ENCODE results near the gene NDUFAF2.
"Not testable (repeated sequence)": the region's sequence is repeated elsewhere in the genome, so short reads cannot be mapped to it uniquely, and the experiment has no call there.

NDUFAF2 gene, protein sequence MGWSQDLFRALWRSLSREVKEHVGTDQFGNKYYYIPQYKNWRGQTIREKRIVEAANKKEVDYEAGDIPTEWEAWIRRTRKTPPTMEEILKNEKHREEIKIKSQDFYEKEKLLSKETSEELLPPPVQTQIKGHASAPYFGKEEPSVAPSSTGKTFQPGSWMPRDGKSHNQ

DNA sequence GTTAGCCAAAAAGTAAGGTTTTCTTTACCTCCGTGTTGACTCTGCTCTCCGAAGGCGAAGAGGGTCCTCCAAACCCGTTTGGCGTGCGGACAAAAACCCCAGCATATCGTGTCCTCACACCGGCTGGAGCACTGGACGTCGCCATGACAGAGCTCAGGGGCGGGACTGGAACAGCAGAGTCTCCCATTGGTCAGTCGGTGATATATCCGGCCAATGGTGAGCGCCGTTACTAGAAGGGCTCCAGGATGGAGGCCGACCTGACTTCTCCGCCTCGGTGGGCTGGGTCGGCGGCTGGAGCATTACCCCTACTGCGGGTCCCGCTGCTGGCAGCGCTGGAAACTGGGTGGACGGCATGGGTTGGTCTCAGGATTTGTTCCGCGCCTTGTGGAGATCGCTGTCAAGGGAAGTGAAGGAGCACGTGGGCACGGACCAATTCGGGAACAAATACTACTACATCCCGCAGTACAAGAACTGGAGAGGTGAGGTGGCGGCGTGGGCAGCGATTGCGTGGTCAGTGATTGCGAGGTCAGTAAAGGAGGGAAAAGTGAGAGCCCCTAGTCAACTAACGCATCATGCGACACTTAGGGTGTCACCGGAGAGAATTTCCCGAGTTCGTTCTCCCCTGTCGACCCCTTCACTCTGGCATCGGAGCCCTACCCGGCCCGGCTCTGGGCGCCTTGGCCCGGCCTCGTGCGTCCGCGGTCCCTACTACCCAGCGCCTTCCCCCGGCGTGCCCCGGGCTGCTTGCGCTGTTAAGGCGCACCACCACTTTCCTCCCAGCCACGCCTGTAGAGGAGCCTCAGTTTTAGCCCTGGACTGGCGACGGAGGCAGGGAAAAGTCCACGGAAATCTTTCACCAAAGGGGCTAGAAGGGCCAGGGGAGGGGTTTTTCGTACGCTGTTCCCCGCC is at the start of gene NDUFAF2, which contains the start of gene ERCC8:
Gene NDUFAF2, plus strand, starts transcription at position 302 of the 909 bp plus-strand sequence. Its CDS starts 51 bp downstream, at position 353.
Gene ERCC8, minus strand, starts transcription at position 167 of the 909 bp plus-strand sequence. Its CDS starts 62 bp downstream, at position 105.
- peak; percentile 80 for DNase-seq

DNA sequence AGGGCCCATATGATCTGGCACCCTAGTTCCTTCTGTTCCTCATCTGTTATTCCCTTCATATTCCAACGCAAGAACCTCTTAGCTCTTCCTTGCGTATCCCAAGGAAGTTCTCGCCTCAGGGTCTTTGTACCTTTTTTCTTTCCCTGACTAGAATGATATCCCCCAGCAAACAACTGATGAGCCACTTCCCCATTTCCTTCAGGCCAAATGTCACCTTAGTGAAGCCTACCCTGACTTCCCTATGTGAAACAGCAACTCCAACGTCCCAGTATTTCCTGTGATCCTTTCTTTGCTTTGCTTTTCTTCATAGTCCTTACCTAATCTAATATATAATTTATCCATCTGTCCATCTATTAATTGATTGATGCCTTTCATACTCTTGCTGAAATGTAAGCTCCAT is 48.0 kb upstream of the NDUFAF2 start:
- no peak for DNase-seq

DNA sequence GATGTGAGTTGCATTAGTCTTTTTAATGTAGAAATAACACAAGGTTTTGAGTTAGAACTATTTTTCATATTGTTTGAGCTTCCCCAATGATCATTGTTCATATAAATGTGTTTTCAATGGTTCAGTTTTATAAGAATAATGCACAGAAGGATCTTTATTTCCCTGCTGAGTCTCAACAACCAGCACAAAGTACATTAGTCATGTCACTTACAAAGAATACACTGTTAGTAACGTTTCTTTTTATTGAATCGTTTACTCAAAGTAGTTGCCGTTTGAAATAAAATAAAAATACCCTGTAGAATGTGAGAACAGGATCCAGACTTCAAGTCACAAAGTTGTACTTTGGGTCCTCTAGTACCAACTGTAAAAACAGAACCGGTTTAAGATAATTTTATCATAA is 41.6 kb upstream of the NDUFAF2 start:
- no peak for DNase-seq

DNA sequence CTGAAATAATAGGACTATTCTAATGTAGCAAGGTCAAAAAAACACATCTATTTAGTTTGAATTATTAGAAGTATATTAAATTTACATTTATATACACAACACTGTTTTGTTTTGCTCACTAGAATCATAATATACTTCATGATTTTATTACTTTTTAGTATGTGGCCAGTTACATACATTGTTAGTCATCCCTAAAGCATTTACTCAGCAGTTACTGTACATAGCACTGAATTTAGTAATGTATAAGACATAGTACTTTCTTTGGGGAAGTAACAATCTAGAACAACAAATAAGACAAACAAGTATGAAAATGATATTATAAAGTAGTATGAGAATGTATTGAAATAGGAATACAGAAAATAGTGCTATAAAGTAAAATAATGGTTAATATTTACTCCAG is 28.4 kb upstream of the NDUFAF2 start:
- no peak for DNase-seq

DNA sequence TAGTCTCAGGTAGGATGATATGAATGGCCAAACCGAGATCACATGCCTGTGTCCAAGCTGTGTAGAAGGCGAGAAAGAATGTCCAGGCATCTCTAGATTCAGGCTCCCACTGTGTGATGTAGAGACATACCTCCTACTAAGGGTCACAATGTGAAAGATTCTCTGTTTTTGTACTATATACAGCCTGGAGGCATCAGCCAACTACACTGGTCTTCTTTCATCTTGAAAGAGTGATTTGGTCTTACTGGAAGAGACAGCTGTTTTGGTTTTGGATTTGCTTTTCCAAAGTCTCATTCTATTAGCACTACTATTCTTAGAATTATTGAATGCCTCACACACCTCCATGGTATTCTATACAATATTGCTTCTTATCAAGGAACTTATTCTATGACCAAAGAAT is 26.5 kb upstream of the NDUFAF2 start:
- no peak for DNase-seq

DNA sequence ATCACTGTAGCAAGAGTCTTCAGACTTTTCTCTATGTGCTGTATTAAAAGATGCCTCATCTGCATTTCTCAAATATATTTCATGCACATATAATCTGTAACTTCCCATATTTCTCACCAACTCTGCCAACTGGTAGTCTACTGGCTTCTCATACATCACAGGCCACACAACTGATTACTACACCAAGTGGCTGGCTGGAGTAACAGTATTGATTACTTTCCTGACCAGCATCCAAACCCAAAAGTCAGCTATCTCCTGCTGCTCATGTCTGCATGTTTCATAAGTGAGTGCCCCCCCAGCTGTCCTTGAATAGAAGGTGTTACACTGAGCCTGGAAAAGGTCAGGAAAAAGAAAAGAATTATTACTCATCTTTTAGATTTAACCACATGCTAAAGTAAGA is 17.6 kb upstream of the NDUFAF2 start:
- no peak for DNase-seq

DNA sequence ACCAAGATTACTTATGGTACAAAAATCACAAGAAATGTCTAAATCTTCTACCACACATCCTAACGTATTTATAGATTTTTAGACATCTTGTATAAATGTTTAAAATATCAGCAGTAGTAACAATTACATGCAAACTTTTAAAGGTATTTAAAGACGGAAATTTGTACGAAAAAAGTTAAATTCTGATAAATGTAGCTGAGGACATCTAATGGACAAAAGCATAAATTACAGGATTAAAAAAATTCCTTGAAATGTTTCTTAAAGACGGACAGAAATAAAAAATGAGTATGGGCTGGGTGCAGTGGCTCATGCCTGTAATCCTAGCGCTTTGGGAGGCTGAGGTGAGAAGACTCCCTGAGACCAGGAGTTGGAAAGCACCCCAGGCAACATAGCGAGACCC is 16.0 kb upstream of the NDUFAF2 start:
- DNase-seq = no peak

DNA sequence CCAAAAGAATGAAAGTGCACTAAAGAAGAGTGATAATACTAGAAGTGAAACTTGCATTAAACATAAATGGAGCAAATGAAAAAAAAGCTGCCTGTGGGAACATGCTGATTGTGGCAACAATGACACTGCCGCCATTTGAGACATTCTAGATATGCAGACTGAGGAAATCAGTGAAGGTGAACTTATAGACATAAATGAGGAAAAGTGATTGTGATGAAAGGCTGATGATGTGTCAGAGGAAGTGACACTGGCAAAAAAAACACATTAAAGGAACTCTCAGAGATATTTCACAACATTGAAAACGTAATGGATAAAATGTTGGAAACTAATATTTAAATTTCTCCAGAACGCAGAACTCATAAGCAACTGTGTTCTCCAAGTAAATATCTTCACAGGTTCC is 1.4 kb upstream of the NDUFAF2 start:
- DNase-seq = no peak

DNA sequence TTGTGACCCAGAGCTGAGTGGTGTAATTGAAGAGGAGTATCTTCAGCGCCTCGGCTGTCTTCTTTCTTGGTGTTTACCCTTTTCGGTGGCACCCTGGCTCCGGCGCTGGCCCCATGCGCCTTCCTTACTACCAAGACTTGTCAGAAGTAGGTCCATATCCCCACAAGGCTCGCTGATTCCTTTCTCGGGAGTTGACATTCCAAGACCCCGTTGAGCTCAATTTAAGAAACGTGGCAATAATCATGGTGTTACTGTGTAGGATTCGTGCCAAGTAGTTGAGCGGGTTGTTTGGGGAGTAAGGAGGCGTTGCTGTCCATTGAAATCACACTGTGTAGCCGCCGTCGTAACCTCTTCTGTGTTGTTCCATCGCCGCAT is 795 bp downstream of the NDUFAF2 start:
- no peak for DNase-seq

DNA sequence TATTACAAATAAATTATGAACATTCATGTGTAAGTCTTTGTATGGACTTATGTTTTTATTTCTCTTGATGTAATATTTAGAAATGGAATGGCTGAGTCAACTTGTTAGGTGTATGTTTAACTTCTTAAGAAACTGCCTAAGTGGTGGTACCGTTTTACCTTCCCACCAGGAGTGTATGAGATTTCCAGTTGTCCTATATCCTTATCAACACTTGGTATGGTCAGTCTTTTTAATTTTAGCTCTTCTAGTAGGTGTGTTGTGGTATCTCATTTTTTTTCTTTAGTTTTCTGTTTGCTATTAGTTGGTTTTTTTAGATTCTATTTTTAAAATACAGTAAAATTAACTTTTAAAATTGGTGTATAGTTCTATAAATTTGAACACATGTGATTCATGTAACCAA is 3.7 kb downstream of the NDUFAF2 start:
- no peak for DNase-seq

DNA sequence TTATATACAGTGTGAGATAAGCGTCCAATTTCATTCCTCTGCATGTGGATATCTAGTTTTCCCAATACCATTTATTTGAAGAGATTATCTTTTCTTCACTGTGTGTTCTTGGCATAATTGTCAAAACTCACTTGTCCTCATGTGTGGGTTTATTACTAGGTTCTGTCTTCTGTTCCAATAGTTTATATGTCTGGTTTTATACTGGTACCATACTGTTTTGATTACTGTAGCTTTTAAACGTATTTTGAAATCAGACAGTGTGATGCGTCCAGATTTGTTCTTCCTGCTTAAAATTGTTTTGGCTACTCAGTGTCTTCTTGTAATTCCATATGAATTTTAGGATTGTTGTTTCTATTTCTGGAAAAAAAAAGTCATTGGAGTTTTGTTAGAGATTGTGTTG is 10.2 kb downstream of the NDUFAF2 start:
- no peak for DNase-seq

DNA sequence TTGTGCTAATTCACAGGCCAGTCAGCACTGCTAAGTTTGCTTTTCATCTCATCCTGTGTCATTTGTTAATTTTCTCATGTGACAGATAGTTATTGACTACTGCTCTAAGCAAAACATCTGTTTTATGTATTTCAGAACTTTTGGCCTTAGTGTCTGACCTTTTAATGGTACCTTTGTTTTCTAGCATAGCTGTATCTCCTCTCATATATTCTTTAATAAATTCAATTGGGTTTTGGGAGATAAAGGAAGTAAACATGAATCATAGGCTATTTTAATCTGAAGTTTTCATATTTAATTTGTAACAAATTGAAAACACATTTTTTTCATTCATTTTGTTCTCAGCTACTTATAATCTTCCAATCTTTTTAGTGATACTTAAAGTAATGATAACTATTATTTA is 13.1 kb downstream of the NDUFAF2 start:
- DNase-seq = no peak

DNA sequence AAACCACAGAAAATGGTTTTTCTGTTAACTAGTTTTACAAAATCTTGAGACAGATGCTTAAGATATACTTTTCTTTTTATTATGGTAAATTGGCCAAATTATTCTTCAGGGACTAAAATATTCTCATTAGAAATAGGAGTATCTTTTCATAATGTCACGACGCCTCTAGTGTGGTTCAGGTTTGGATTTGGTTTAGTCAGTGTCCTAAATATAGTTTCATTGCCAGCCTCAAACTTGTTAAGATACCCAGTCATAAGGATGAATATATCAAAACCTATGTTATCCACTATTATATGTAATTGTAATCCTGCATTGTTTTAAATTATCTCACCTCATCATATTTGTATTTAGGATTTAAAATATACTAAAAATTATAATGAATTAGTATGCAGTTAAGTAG is 13.7 kb downstream of the NDUFAF2 start:
- DNase-seq = no peak

DNA sequence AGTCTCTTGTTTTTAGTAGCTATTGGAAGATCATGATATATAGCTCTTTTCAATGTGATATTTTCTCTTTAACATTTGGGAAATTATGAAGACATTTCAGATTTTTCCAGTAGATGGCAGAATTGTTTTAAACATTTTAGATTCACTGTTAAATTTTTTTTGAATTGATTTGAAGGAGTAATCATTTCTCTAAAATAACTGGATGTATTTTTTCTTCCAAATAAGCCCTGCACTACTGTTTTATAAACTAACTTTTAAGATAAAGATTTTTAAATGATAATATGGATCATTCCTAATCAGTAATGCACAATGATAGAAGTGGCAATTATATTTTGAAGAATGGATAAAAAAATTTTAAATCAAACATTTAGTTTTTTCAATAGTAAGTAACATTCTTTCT is 14.2 kb downstream of the NDUFAF2 start:
- DNase-seq = no peak

DNA sequence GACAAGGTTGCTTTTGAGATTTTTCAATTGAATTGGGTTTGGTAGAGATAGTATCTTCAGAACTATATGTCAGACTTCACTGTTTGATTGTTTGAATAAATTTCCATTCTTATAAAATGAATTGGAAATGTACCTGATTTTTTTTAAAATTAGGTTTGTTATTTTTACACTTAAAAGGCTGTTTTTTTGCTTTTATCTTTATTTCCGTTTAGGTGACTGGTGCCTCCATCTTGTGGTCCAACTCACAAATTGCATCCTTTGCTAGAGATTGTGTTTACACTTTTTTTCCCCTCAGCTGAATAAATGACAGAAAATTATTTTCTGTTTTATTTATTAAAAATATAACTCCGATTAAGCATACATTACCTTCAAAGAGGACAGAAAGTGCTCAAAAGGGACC is 15.6 kb downstream of the NDUFAF2 start:
- no peak for DNase-seq

DNA sequence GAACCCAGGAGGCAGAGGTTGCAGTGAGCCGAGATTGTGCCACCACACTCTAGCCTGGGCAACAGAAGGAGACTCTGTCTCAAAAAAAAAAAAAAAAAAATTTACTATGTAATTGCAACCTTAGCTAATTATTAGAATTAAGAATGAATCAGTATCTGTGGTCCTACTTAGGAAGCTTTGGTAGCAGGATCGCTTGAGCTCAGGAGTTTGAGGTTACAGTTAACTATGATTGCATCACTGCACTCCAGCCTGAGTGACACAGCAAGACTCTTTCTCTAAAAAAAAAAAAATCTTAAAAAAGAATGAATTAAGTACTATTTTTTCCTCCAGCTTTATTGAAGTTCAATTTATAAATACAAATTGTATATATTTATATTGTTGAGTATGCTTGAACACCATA is 16.7 kb downstream of the NDUFAF2 start:
- DNase-seq = no peak

DNA sequence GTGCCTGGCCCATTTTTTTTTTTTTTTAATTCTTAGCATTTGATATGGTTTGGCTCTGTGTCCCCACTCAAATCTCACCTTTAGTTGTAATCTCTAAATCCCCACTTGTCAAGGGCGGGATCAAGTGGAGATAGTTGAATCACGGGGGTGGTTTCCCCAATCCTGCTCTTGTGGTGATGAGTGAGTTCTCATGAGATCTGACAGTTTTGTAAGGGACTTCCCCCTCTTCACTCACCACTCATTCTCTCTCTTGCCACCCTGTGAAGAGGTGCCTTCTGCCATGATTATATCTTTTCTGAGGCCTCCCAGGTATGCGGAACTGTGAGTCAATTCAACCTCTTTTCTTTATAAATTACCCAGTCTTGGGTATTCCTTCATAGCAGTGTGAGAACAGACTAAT is 27.2 kb downstream of the NDUFAF2 start:
- DNase-seq = no peak

DNA sequence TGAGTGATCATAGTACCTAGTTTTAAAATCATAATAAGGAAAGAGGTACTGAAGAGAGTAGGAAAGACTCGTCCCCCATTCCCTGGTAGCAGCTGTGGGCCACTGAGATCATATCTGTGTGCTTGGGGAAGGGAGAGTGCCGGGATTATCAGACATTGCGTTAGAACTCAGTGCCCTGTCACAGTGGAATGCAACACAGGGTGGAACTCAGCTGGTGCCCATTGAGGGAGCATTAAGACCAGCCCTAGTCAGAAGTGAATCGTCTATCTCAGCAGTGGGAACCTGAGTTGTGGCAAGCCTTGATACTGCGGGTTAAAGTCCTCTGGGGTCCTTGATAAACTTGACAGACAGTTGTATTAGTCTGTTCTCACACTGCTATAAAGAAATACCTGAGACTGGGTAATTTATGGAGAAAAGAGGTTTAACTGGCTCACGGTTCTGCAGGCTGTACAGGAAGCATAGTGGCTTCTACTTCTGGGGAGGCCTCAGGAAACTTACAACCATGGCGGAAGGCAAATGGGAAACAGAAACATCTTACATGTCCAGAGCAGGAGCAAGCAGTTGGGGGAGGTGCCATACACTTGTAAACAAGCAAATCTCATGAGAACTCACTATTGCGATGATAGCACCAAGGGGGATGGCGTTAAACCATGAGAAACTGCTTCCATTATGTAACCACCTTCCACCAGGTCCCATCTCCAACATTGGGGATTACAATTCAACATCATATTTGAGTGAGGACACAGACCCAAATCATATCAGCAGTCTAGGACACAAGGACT is 33.1 kb downstream of the NDUFAF2 start:
- no peak for DNase-seq

DNA sequence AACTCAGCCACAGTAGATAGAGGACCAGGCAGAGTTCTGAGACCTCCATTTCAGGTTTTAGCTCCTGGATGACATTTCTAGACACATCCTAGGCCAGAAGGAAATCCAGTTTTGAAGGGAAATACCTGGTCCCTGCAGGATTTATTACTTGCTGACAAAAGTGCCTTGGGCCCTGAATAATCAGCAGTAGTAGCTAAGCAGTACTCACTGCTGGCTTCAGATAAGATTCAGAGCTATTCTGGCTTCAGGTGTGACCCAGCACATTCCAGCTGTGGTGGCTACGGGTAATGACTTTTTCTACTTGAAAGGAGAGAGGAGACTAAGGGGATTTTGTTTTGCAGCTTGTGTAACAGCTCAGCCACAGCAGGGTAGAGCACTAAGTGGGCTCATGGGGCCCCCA is 34.0 kb downstream of the NDUFAF2 start:
- no peak for DNase-seq

DNA sequence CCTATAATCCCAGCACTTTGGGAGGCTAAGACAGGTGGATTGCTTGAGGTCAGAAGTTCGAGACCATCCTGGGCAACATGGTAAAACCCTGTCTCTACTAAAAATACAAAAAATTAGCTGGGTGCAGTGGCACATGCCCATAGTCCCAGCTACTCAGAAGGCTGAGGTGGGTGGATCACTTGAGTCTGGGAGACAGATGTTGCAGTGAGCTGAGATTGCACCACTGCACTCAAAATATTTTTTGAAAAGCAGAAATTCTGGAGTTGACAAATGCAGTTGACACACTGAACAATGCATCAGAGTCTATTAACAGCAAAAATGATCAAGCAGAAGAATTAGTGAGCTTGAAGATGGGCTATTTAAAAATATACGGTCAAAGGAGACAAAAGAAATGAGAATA is 35.5 kb downstream of the NDUFAF2 start:
- no peak for DNase-seq

DNA sequence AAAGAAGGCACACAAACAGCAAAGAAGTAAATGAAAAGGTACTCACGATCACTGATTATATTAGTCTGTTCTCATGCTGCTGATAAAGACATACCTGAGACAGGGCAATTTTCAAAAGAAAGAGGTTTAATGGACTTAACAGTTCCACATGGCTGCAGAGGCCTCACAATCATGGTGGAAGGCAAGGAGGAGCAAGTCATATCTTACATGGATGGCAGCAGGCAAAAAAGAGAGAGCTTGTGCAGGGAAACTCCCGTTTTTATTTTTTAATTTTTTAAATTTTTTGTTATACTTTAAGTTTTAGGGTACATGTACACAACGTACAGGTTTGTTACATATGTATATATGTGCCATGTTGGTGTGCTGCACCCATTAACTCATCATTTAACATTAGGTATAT is 37.1 kb downstream of the NDUFAF2 start:
- DNase-seq = not testable (repeated sequence)

DNA sequence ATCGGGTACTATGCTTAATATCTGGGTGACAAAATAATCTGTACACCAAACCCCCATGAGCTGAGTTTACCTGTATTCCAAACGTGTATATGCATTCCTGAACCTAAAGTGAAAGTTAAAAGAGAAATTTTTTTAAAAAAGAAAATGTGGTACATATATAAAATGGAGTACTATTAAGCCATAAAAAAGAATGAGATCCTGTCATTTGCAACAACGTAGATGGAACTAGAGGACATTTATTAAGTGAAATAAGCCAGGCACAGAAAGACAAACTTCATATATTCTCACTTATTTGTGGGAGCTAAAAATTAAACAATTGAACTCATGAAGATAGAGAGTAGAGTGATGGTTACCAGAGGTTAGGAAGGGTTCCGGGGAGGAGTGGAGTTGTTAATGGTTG is 44.8 kb downstream of the NDUFAF2 start:
- DNase-seq = no peak

DNA sequence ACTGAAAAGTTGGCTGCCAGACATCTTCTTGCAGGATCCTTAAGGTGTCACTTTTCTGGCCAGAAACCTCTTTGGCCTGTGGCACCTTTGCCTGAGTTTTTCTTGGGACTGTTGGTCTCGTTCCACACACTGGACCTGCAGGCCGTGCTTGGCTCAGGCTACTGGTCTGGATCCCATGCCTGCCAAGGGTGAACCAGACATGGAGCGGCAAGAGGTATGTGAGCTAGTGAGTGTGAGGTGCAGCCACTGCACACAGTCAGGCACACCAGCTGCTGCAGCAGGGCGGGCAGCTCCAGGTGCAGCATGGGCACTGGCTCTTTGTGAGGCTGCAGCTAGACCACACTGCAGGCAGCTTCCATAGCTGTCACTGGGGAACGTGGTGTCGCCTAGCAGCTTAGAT is 47.9 kb downstream of the NDUFAF2 start:
- DNase-seq = no peak

DNA sequence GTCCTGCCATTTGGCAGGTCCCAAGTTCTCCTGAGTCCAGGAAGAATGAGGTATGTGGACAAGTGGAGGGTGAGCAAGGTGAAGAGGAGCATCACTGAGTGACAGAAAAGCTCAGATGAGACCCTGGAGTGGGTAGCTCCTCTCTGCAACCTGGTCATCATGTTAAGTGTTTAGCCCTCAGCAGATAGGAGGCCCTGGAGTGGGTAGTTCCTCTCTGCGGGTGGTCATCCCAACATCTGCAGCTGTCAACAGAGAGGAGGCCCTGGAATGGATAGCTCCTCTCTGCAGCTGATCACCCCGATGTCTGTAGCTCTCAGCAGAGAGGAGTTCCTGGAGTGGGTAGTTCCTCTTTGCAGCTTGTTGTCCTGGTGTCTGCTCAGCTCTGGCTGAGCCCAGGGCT is 48.4 kb downstream of the NDUFAF2 start:
- no peak for DNase-seq

Measured in activated effector memory CD4-positive, alpha-beta T cell treated with Interleukin-2 at 50 U/mL for 16 hours (primary cell).